Testis (tissue), 2 donors: ENCODE measurements around the gene XPNPEP1.

Source experiments
- POLR2A ChIP-seq: fragments of 450-650 bp; IDR thresholded peaks from one replicate; pipeline ENCODE4 v1.6.1; 2017; ENCODE audit warnings: antibody characterized with exemption, mild to moderate bottlenecking, moderate library complexity
- TF ChIP-seq, protein P1 (sequence below), 3 experiments: fragments of 450-650 bp in 2 of 3; fragments of 200-600 bp in 1 of 3; sonication (generic) in 1 of 3; IDR thresholded peaks; one replicate each; pipeline ENCODE4 v1.5.1; 2016 to 2019; ENCODE audit warnings: antibody characterized with exemption in 3 of 3, mild to moderate bottlenecking in 2 of 3, moderate library complexity in 1 of 3

DNA sequence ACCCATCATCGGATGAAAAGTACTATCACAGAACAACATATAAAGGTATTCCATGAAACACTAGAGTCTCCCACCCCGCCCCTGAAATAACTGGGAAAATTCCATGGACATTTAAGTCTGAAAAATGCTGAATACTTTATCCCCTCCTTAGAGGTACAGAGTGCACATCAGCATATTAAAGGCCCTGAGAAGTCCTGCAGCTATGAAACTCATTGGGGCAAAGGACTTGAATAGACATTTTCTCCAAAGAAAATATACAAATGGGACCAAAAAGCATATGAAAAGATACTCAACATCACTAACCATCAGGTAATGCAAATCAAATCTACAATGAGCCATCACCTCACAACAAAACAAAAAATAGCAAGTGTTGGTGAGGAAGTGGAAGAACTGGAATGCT, 18.9 kb downstream of the XPNPEP1 start:
- TF ChIP-seq, protein P1, sequence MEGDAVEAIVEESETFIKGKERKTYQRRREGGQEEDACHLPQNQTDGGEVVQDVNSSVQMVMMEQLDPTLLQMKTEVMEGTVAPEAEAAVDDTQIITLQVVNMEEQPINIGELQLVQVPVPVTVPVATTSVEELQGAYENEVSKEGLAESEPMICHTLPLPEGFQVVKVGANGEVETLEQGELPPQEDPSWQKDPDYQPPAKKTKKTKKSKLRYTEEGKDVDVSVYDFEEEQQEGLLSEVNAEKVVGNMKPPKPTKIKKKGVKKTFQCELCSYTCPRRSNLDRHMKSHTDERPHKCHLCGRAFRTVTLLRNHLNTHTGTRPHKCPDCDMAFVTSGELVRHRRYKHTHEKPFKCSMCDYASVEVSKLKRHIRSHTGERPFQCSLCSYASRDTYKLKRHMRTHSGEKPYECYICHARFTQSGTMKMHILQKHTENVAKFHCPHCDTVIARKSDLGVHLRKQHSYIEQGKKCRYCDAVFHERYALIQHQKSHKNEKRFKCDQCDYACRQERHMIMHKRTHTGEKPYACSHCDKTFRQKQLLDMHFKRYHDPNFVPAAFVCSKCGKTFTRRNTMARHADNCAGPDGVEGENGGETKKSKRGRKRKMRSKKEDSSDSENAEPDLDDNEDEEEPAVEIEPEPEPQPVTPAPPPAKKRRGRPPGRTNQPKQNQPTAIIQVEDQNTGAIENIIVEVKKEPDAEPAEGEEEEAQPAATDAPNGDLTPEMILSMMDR (IDR thresholded peaks at IDR 0.05), result no peak
- no peak for TF ChIP-seq POLR2A
